GM13976 (cell line): ENCODE data around the gene CTNNA2.

Experiments used
- DNase-seq: peaks from one replicate; pipeline ENCODE4 v3.0.0; 2012; ENCODE audit warnings: low spot score
- CTCF ChIP-seq: IDR thresholded peaks from 2 replicates; pipeline ENCODE4 v1.5.1; 2012; ENCODE audit warnings: borderline replicate concordance, mild to moderate bottlenecking; ENCODE audit not compliant: insufficient read depth; ENCODE audit errors: extremely low read depth, missing control alignments, control extremely low read depth
- in situ Hi-C: fragments of 300-500 bp; cut with MboI; formaldehyde crosslinking; loops from one replicate; pipeline ENCODE4 v1.12.0; 2022; ENCODE audit warnings: low sequenced_read_pairs, mixed read lengths, inconsistent platforms; ENCODE audit not compliant: unreplicated experiment

The CTNNA2 gene

GRCh38 chr2:80338794-80339193 lies 825.9 kb downstream of the CTNNA2 start:
- in situ Hi-C loops, result no loop called here
- TF ChIP-seq CTCF, result no peak
- no peak for DNase-seq

GRCh38 chr2:80340022-80340421 lies 827.2 kb downstream of the CTNNA2 start:
- no peak for DNase-seq
- in situ Hi-C loops, result no loop called here
- no peak for TF ChIP-seq CTCF

GRCh38 chr2:80348078-80348477 lies 835.2 kb downstream of the CTNNA2 start:
- in situ Hi-C loops, result no loop called here
- TF ChIP-seq CTCF, result no peak

GRCh38 chr2:80348953-80349352 lies 836.1 kb downstream of the CTNNA2 start:
- in situ Hi-C loops, result no loop called here
- no peak for DNase-seq
- TF ChIP-seq CTCF, result no peak

More at GRCh38 chr2:80348078-80348477, 835.2 kb downstream of the CTNNA2 start:
- DNase-seq, result no peak

GRCh38 chr2:80351231-80351630 lies 838.4 kb downstream of the CTNNA2 start:
- no peak for TF ChIP-seq CTCF
- in situ Hi-C loops, result no loop called here
- DNase-seq, result no peak

GRCh38 chr2:80354858-80355257 lies 842.0 kb downstream of the CTNNA2 start:
- no peak for DNase-seq
- no peak for TF ChIP-seq CTCF
- in situ Hi-C loops, result no loop called here

- no peak for DNase-seq
- in situ Hi-C loops, result no loop called here
Measured at GRCh38 chr2:80361904-80362303, 849.1 kb downstream of the CTNNA2 start.

More at GRCh38 chr2:80361904-80362303, 849.1 kb downstream of the CTNNA2 start:
- TF ChIP-seq CTCF, result no peak
